ENCODE measurements around the gene CD300LD.

DNA sequence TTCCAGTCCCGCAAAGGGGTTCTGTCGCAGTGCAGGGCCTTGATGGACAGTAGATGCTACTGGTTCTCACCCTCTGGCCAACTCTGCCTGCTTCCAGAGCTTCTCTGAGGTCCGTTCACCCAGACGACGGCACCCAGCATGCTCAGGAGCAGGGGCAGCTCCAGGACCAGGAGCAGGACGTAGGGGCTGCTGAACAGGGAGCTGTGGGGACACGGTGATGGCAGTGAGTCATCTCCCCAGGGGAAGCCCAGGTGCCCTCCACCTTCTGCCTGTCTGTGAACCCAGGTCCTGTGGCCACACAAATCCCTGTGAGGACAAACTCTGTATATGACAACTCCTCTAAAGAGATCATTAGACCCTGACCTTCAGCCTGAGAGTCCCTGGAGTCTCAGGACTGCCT lies 42.7 kb downstream of the CD300LD start:
- TF ChIP-seq GATA3 (IDR thresholded peaks at IDR 0.05; ENCODE audit: low read depth, low read length) = no peak
- TF ChIP-seq GATA2 (IDR thresholded peaks at IDR 0.05; ENCODE audit: low read depth, low read length) = no peak

Measured in SH-SY5Y (cell line).